ENCODE data around the gene DDX50.
"Not testable (repeated sequence)": the region's sequence is repeated elsewhere in the genome, so short reads cannot be mapped to it uniquely, and the experiment has no call there.

DDX50 gene, protein sequence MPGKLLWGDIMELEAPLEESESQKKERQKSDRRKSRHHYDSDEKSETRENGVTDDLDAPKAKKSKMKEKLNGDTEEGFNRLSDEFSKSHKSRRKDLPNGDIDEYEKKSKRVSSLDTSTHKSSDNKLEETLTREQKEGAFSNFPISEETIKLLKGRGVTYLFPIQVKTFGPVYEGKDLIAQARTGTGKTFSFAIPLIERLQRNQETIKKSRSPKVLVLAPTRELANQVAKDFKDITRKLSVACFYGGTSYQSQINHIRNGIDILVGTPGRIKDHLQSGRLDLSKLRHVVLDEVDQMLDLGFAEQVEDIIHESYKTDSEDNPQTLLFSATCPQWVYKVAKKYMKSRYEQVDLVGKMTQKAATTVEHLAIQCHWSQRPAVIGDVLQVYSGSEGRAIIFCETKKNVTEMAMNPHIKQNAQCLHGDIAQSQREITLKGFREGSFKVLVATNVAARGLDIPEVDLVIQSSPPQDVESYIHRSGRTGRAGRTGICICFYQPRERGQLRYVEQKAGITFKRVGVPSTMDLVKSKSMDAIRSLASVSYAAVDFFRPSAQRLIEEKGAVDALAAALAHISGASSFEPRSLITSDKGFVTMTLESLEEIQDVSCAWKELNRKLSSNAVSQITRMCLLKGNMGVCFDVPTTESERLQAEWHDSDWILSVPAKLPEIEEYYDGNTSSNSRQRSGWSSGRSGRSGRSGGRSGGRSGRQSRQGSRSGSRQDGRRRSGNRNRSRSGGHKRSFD
- total RNA-seq, result 50.9 to 65.5 (median 56.3) reads per million in 3 donors

DNA sequence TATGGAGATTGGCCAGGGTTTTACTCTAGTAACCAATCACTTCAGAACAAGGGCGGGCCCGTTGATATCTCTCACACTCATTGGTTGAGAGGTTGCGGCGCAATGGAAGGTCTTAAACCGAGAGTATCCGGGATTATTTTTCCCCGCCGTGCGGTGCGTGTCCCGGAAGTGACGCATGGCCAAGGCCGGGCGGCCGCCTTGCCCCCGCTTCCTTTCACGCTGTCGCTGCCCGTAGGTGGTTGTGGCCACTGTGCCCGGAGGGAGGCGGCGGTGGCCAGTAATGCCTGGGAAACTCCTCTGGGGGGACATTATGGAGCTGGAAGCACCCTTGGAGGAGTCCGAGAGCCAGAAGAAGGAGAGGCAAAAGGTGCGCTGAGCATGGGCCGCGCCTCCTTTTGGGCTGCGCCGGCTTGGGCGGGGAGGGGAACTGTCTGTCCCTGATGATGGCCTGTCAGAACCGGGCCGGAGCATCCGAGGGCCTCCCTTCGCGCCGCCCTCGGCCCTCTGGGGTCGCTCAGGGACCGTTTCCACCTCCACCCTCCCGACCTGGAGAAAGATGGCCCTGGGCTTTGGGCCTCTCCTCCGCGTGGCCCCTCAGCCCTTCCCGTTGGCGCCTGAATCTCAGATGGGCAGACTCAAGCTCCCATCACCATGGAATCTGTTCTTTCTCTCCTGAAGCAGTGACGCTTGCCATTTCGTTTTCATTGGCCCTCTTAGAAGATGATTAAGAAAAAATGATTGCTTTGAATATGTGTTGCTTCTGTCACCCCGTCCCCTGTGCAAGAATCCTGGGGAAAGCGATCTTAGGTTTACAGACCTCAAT is at the start of gene DDX50:
Gene DDX50 (plus strand): TSS at position 211 of the 823 bp plus-strand sequence. CDS start 70 bp downstream, at position 281.
- DNase-seq, result peak; percentile 90 to 95 (median 91)
- peak within 1 kb of the TSS; percentile 97 for H3K27ac ChIP-seq (ENCODE audit: insufficient read depth, low read length, poor library complexity, severe bottlenecking)
- H3K9me3 ChIP-seq (ENCODE audit: control insufficient read depth, low read length), result no peaks in the 10 kb centered on the region
- no peaks in the 10 kb centered on the region for H3K36me3 ChIP-seq (ENCODE audit: control insufficient read depth, insufficient read depth, low read length)
- H3K27me3 ChIP-seq (replicated peaks; ENCODE audit: control insufficient read depth, insufficient read depth, low read length, poor library complexity, severe bottlenecking), result no peaks in the 10 kb centered on the region
- peaks cover 16% of the 10 kb centered on the region for H3K4me1 ChIP-seq (ENCODE audit: control insufficient read depth, insufficient read depth, low read length, poor library complexity, severe bottlenecking)
- H3K4me3 ChIP-seq (ENCODE audit: insufficient read depth, low read depth, low read length, poor library complexity, severe bottlenecking), result peak within 1 kb of the TSS; percentile 64

DNA sequence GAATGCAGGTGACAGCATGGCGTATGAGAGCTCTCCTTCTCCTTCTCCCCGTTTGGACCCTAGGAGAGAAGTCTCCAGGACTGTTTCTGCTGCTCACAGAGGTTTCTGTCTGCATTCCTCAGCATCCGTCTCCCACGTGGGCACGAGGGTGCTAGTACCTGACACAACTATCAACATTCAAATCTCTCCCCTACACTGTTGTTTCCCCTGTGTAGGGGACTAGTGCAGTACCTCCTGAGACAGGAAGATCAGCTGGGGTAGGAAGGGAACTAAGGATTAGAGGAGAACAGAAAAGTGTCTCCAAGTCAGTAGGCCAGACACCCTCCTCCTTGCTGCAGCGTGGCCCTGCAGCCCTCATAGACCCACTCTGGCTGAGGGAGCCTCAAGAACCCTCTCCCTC is 44.8 kb upstream of the DDX50 start:
- Histone ChIP-seq H3K9me3 (ENCODE audit: control insufficient read depth, low read length) (peaks cover 5% of the 10 kb centered on the region), H3K27ac (ENCODE audit: insufficient read depth, low read length, poor library complexity, severe bottlenecking) (no peak overlapping the region), H3K4me1 (ENCODE audit: control insufficient read depth, insufficient read depth, low read length, poor library complexity, severe bottlenecking) (no peaks in the 10 kb centered on the region), H3K36me3 (ENCODE audit: control insufficient read depth, insufficient read depth, low read length) (no peaks in the 10 kb centered on the region), H3K27me3 (replicated peaks; ENCODE audit: control insufficient read depth, insufficient read depth, low read length, poor library complexity, severe bottlenecking) (no peaks in the 10 kb centered on the region), H3K4me3 (ENCODE audit: insufficient read depth, low read depth, low read length, poor library complexity, severe bottlenecking) (no peak overlapping the region)
- DNase-seq, result no peak

DNA sequence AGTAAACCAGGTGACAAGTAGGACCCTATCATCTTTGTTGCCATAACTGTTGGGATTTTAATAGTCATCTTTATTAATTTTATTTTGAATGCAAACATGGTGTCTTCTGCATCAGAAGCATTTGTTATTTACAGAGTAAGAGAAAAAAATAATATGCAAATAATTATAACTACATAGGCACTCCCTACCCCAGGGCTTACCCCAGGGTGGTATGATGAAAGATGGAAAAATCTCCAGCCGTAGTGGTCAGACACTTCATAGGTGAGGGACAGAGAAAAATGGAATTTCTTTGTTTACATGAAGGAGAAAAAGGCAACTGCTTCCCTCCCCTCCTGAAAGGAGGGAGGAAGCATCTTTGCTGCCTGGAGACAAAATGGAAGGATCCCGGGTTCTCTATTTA is 44.1 kb upstream of the DDX50 start:
- no peak overlapping the region for H3K27ac ChIP-seq (ENCODE audit: insufficient read depth, low read length, poor library complexity, severe bottlenecking)
- H3K9me3 ChIP-seq (ENCODE audit: control insufficient read depth, low read length), result peaks cover 5% of the 10 kb centered on the region
- no peaks in the 10 kb centered on the region for H3K4me1 ChIP-seq (ENCODE audit: control insufficient read depth, insufficient read depth, low read length, poor library complexity, severe bottlenecking)
- no peaks in the 10 kb centered on the region for H3K36me3 ChIP-seq (ENCODE audit: control insufficient read depth, insufficient read depth, low read length)
- no peak overlapping the region for H3K4me3 ChIP-seq (ENCODE audit: insufficient read depth, low read depth, low read length, poor library complexity, severe bottlenecking)
- H3K27me3 ChIP-seq (replicated peaks; ENCODE audit: control insufficient read depth, insufficient read depth, low read length, poor library complexity, severe bottlenecking), result no peaks in the 10 kb centered on the region
- no peak for DNase-seq

DNA sequence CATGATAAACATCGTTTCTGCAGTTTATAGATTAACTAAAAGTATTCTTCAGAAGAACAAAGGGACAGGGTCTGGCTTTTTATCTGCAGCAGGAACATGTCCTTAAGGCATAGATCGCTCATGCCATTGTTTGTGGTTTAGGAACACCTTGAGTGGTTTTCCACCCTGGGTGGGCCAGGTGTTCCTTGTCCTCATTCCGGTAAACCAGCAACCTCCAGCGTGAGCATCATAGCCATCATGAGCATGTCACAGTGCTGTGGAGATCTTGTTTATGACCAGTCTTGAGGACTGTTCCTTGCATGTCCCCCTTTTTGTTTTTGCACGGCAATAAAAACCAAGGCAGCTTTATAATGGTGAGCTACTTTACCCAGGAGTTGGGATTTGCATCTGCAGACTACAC is 39.9 kb upstream of the DDX50 start:
- Histone ChIP-seq H3K4me1 (ENCODE audit: control insufficient read depth, insufficient read depth, low read length, poor library complexity, severe bottlenecking) (no peaks in the 10 kb centered on the region), H3K9me3 (ENCODE audit: control insufficient read depth, low read length) (peaks cover 5% of the 10 kb centered on the region), H3K4me3 (ENCODE audit: insufficient read depth, low read depth, low read length, poor library complexity, severe bottlenecking) (no peak overlapping the region), H3K27me3 (replicated peaks; ENCODE audit: control insufficient read depth, insufficient read depth, low read length, poor library complexity, severe bottlenecking) (no peaks in the 10 kb centered on the region), H3K36me3 (ENCODE audit: control insufficient read depth, insufficient read depth, low read length) (no peaks in the 10 kb centered on the region), H3K27ac (ENCODE audit: insufficient read depth, low read length, poor library complexity, severe bottlenecking) (no peak overlapping the region)
- DNase-seq, result no peak

DNA sequence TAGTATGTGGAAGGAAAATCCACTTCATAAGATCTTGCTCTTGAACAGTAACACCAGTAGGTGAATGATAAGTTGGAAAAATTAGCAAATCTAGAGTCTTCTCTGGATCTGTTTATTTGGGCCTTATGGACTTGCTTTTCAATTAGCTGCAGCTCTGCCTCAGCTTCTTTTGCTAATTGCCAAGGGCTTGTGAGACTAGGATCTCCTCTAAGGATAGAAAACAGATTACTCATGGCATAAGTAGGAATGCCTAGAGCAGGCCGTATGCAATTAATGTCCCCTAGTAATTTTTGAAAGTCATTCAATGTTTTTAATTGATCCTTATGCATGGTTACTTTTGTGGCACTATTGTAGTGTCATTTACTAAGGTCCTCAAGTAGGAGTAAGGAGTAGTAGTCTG is 36.5 kb upstream of the DDX50 start:
- no peaks in the 10 kb centered on the region for H3K4me1 ChIP-seq (ENCODE audit: control insufficient read depth, insufficient read depth, low read length, poor library complexity, severe bottlenecking)
- H3K4me3 ChIP-seq (ENCODE audit: insufficient read depth, low read depth, low read length, poor library complexity, severe bottlenecking), result no peak overlapping the region
- no peaks in the 10 kb centered on the region for H3K36me3 ChIP-seq (ENCODE audit: control insufficient read depth, insufficient read depth, low read length)
- no peak overlapping the region for H3K27ac ChIP-seq (ENCODE audit: insufficient read depth, low read length, poor library complexity, severe bottlenecking)
- peaks cover 5% of the 10 kb centered on the region for H3K9me3 ChIP-seq (ENCODE audit: control insufficient read depth, low read length)
- no peak for DNase-seq
- H3K27me3 ChIP-seq (replicated peaks; ENCODE audit: control insufficient read depth, insufficient read depth, low read length, poor library complexity, severe bottlenecking), result no peaks in the 10 kb centered on the region

DNA sequence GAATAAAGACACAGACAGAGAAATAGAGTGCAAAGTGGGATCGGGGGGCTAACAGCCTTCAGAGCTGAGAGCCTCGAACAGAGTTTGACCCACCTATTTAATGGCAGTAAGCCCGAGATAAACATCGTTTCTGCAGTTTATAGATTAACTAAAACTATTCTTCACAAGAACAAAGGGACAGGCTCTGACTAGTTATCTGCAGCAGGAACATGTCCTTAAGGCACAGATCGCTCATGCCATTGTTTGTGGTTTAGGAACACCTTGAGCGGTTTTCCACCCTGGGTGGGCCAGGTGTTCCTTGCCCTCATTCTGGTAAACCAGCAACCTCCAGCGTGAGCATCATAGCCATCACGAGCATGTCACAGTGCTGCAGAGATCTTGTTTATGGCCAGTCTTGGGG is 32.9 kb upstream of the DDX50 start:
- H3K9me3 ChIP-seq (ENCODE audit: control insufficient read depth, low read length); DNase-seq; H3K27ac ChIP-seq (ENCODE audit: insufficient read depth, low read length, poor library complexity, severe bottlenecking); H3K4me3 ChIP-seq (ENCODE audit: insufficient read depth, low read depth, low read length, poor library complexity, severe bottlenecking); H3K4me1 ChIP-seq (ENCODE audit: control insufficient read depth, insufficient read depth, low read length, poor library complexity, severe bottlenecking); H3K27me3 ChIP-seq (replicated peaks; ENCODE audit: control insufficient read depth, insufficient read depth, low read length, poor library complexity, severe bottlenecking); H3K36me3 ChIP-seq (ENCODE audit: control insufficient read depth, insufficient read depth, low read length): not testable (repeated sequence)

DNA sequence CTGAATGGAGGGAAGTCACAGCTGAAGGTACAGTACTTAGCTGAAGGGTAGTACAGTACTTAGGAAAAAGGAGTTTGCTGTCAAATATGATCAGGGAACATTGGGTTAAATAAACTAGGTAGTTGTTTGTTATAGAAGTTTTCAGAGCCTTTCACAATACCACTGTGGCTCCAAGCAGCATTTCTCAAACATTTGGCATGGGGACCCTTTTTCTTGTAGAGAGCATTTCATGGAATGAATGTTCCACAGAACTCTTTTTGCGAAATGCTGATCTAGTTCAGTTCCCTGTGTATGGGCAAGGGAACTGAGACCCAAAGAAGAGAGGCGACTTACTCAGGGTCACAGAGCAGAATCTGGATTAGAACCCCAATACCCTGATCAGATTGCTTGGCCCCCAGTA is 31.5 kb upstream of the DDX50 start:
- H3K27ac ChIP-seq (ENCODE audit: insufficient read depth, low read length, poor library complexity, severe bottlenecking), result no peak overlapping the region
- no peaks in the 10 kb centered on the region for H3K36me3 ChIP-seq (ENCODE audit: control insufficient read depth, insufficient read depth, low read length)
- H3K27me3 ChIP-seq (replicated peaks; ENCODE audit: control insufficient read depth, insufficient read depth, low read length, poor library complexity, severe bottlenecking), result no peaks in the 10 kb centered on the region
- no peaks in the 10 kb centered on the region for H3K4me1 ChIP-seq (ENCODE audit: control insufficient read depth, insufficient read depth, low read length, poor library complexity, severe bottlenecking)
- H3K4me3 ChIP-seq (ENCODE audit: insufficient read depth, low read depth, low read length, poor library complexity, severe bottlenecking), result no peak overlapping the region
- DNase-seq, result no peak
- no peaks in the 10 kb centered on the region for H3K9me3 ChIP-seq (ENCODE audit: control insufficient read depth, low read length)

DNA sequence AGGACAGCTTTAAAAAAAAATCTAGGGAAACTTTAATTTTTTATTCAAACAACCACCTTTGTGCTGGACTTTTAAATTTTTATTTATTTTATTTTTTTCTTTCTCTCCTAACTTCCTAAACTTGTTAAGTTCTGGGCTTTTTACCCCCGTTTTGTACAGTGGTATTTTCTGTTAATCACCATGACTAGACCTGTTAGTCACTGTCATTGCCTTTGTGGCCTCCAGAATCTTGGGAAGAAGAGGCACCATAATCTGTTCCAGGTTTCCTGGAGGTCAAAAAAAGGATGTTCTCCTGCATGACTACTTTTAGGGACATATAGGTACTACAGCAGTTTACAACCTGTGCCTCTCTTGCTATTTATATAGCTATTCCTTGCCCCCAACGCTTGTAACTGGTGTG is 31.1 kb upstream of the DDX50 start:
- Histone ChIP-seq H3K4me3 (ENCODE audit: insufficient read depth, low read depth, low read length, poor library complexity, severe bottlenecking) (no peak overlapping the region), H3K27me3 (replicated peaks; ENCODE audit: control insufficient read depth, insufficient read depth, low read length, poor library complexity, severe bottlenecking) (no peaks in the 10 kb centered on the region), H3K27ac (ENCODE audit: insufficient read depth, low read length, poor library complexity, severe bottlenecking) (no peak overlapping the region), H3K36me3 (ENCODE audit: control insufficient read depth, insufficient read depth, low read length) (no peaks in the 10 kb centered on the region), H3K4me1 (ENCODE audit: control insufficient read depth, insufficient read depth, low read length, poor library complexity, severe bottlenecking) (no peaks in the 10 kb centered on the region), H3K9me3 (ENCODE audit: control insufficient read depth, low read length) (no peaks in the 10 kb centered on the region)
- DNase-seq, result no peak

DNA sequence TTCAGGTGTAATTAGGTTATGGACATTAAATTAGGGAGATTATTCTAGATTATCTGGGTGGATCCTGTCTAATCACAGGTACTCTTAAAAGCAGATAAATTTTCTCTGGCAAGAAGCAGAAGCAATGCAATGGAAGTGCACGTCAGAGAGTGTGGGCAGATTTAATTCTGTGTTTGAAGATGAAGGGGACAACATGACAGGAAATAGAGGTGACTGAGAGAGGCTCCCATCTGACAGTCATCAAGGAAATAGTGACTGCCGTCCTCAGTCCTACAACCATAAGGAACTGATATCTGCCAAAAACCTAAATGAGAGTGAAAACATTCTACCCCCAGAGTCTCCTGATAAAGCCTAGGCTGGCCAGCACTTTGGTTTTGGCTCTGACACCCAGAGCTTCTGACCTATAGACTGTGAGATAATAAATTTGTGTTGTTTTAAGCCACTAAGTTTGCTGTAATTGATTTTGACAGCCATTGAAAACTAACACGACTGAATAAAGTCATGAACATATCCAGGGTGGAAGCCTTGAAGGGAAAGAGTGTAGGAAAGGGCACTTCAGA is 30.5 kb upstream of the DDX50 start:
- H3K4me3 ChIP-seq (ENCODE audit: insufficient read depth, low read depth, low read length, poor library complexity, severe bottlenecking), result no peak overlapping the region
- H3K9me3 ChIP-seq (ENCODE audit: control insufficient read depth, low read length), result no peaks in the 10 kb centered on the region
- H3K27ac ChIP-seq (ENCODE audit: insufficient read depth, low read length, poor library complexity, severe bottlenecking), result no peak overlapping the region
- no peaks in the 10 kb centered on the region for H3K4me1 ChIP-seq (ENCODE audit: control insufficient read depth, insufficient read depth, low read length, poor library complexity, severe bottlenecking)
- H3K36me3 ChIP-seq (ENCODE audit: control insufficient read depth, insufficient read depth, low read length), result no peaks in the 10 kb centered on the region
- H3K27me3 ChIP-seq (replicated peaks; ENCODE audit: control insufficient read depth, insufficient read depth, low read length, poor library complexity, severe bottlenecking), result no peaks in the 10 kb centered on the region
- no peak for DNase-seq
